GM23338 (cell line): ENCODE results near the gene DNAAF8. TPM values are rescaled to one million over a fixed set of nuclear protein-coding genes. Genes with fewer than 3 reads are reported as not detected.

Source experiments
- ATAC-seq: fragments of 200-7000 bp; cut with Tn5 transposase; 3 replicates; pipeline ENCODE4 v1.9.1; 2020
- DNase-seq: peaks from one replicate; pipeline ENCODE4 v3.0.0-alpha.2; 2015; ENCODE audit warnings: low spot score
- H2AFZ ChIP-seq: fragments of 200-600 bp; sonication (generic); 2 replicates; pipeline ENCODE4 v1.8.0; 2016; ENCODE audit warnings: antibody characterized with exemption, mild to moderate bottlenecking, moderate library complexity
- H3F3A ChIP-seq: fragments of 200-600 bp; sonication (generic); replicated peaks from 2 replicates; pipeline ENCODE4 v1.8.0; 2017; ENCODE audit warnings: antibody characterized with exemption, mixed run types, low read depth
- H3K27ac ChIP-seq: fragments of 200-600 bp; sonication (generic); 2 replicates; pipeline ENCODE4 v1.6.1; 2016; ENCODE audit warnings: low read depth
- H3K27me3 ChIP-seq: fragments of 200-600 bp; sonication (generic); 2 replicates; pipeline ENCODE4 v1.8.0; 2016; ENCODE audit warnings: mild to moderate bottlenecking, mixed run types, moderate library complexity; ENCODE audit not compliant: insufficient read depth
- H3K36me3 ChIP-seq: fragments of 200-600 bp; sonication (generic); 2 replicates; pipeline ENCODE4 v1.8.0; 2016; ENCODE audit warnings: mild to moderate bottlenecking; ENCODE audit not compliant: insufficient read depth
- H3K4me1 ChIP-seq: fragments of 200-600 bp; sonication (generic); 2 replicates; pipeline ENCODE4 v1.8.0; 2016; ENCODE audit warnings: mild to moderate bottlenecking, moderate library complexity; ENCODE audit not compliant: insufficient read depth
- H3K4me2 ChIP-seq: fragments of 200-600 bp; sonication (generic); 2 replicates; pipeline ENCODE4 v1.7.1; 2017; ENCODE audit warnings: mixed run types
- H3K4me3 ChIP-seq: fragments of 200-600 bp; sonication (generic); 2 replicates; pipeline ENCODE4 v1.6.1; 2016; ENCODE audit warnings: mixed run types
- H3K79me2 ChIP-seq: fragments of 200-600 bp; sonication (generic); replicated peaks from 2 replicates; pipeline ENCODE4 v1.8.0; 2017; ENCODE audit warnings: mild to moderate bottlenecking; ENCODE audit not compliant: insufficient read depth
- H3K9me2 ChIP-seq: fragments of 200-600 bp; sonication (generic); 2 replicates; pipeline ENCODE4 v1.8.0; 2017; ENCODE audit not compliant: insufficient read depth
- H4K20me1 ChIP-seq: fragments of 200-600 bp; sonication (generic); replicated peaks from 2 replicates; pipeline ENCODE4 v1.8.0; 2017; ENCODE audit warnings: mild to moderate bottlenecking; ENCODE audit not compliant: insufficient read depth
- H3K27ac Mint-ChIP-seq: 2 replicates; pipeline ENCODE4 v1.8.0; 2020; ENCODE audit warnings: inconsistent platforms, mild to moderate bottlenecking, moderate library complexity, mixed read lengths
- H3K27me3 Mint-ChIP-seq: 3 replicates; pipeline ENCODE4 v1.8.0; 2022; ENCODE audit warnings: low read depth, mild to moderate bottlenecking, moderate library complexity, mixed read lengths, inconsistent platforms; ENCODE audit not compliant: insufficient read depth, poor library complexity
- H3K36me3 Mint-ChIP-seq: 3 replicates; pipeline ENCODE4 v1.8.0; 2021; ENCODE audit warnings: low read depth, mild to moderate bottlenecking, inconsistent platforms, moderate library complexity, mixed read lengths
- H3K4me1 Mint-ChIP-seq: 3 replicates; pipeline ENCODE4 v1.8.0; 2020; ENCODE audit warnings: mild to moderate bottlenecking, inconsistent platforms, mixed read lengths
- H3K4me3 Mint-ChIP-seq: 3 replicates; pipeline ENCODE4 v1.8.0; 2021; ENCODE audit warnings: moderate library complexity, mild to moderate bottlenecking, inconsistent platforms, mixed read lengths
- H3K9me3 Mint-ChIP-seq: 3 replicates; pipeline ENCODE4 v1.8.0; 2020; ENCODE audit warnings: moderate library complexity, mild to moderate bottlenecking, inconsistent platforms, mixed read lengths
- CREB1 ChIP-seq: fragments of 250-450 bp; sonication (Bioruptor Pico); IDR thresholded peaks from 2 replicates; pipeline ENCODE4 v1.5.0; 2020; ENCODE audit warnings: low read depth, mild to moderate bottlenecking, moderate library complexity
- ETS1 ChIP-seq: IDR thresholded peaks from 2 replicates; pipeline ENCODE4 v1.6.1; 2016; ENCODE audit warnings: antibody characterized with exemption
- EZH2 ChIP-seq: fragments of 200-600 bp; sonication (generic); IDR thresholded peaks from one replicate; pipeline ENCODE4 v1.8.0; 2017; ENCODE audit warnings: antibody characterized with exemption, mild to moderate bottlenecking, low read depth; ENCODE audit not compliant: unreplicated experiment
- EZH2phosphoT487 ChIP-seq: fragments of 200-600 bp; sonication (generic); IDR thresholded peaks from one replicate; pipeline ENCODE4 v1.8.1; 2018; ENCODE audit warnings: antibody characterized with exemption; ENCODE audit not compliant: unreplicated experiment
- JUNB ChIP-seq: IDR thresholded peaks from one replicate; pipeline ENCODE4 v1.6.1; 2016; ENCODE audit warnings: antibody characterized with exemption; ENCODE audit not compliant: unreplicated experiment
- NANOG ChIP-seq: IDR thresholded peaks from 2 replicates; pipeline ENCODE4 v1.6.1; 2016; ENCODE audit warnings: antibody characterized with exemption, borderline replicate concordance
- POLR2AphosphoS5 ChIP-seq: IDR thresholded peaks from 2 replicates; pipeline ENCODE4 v1.6.1; 2016; ENCODE audit warnings: antibody characterized with exemption, low read depth
- REST ChIP-seq: IDR thresholded peaks from one replicate; pipeline ENCODE4 v1.6.1; 2018; ENCODE audit warnings: antibody characterized with exemption; ENCODE audit not compliant: unreplicated experiment
- STAT1 ChIP-seq: IDR thresholded peaks from one replicate; pipeline ENCODE4 v1.6.1; 2016; ENCODE audit warnings: antibody characterized with exemption; ENCODE audit not compliant: unreplicated experiment
- ZNF114 ChIP-seq: fragments of 250-450 bp; sonication (Bioruptor Pico); IDR thresholded peaks from 2 replicates; pipeline ENCODE4 v1.5.0; 2020; ENCODE audit warnings: mild to moderate bottlenecking, moderate library complexity
- ZNF331 ChIP-seq: fragments of 250-450 bp; sonication (Bioruptor Pico); IDR thresholded peaks from 2 replicates; pipeline ENCODE4 v1.5.0; 2020; ENCODE audit warnings: low read depth, mild to moderate bottlenecking, moderate library complexity
- ZNF462 ChIP-seq: fragments of 250-450 bp; sonication (Bioruptor Pico); IDR thresholded peaks from 2 replicates; pipeline ENCODE4 v1.5.0; 2020; ENCODE audit warnings: mild to moderate bottlenecking, moderate library complexity
- polyA plus RNA-seq: library from polyadenylated mRNA; unstranded; fragments of >200 nt; fragmentation: Nextera tagmentation; extraction: Ambion mirVana; gene quantifications from 2 replicates; pipeline ENCODE4 v1.2.1, GENCODE V29; 2016
- total RNA-seq: library from RNA; depleted of rRNA; stranded (reverse); fragments of >200 nt; shearing (Covaris generic); gene quantifications from 2 replicates; pipeline ENCODE4 v1.2.3, GENCODE V29; 2014
- TF ChIP-seq, protein P1 (sequence below), 2 experiments: fragments of 200-600 bp in 1 of 2; sonication (generic) in 1 of 2; conservative IDR thresholded peaks; 2 replicates each; pipeline versions ENCODE4 v1.5.1 to v1.6.1; 2016 to 2017; ENCODE audit warnings: antibody characterized with exemption in 2 of 2, low read depth in 2 of 2, mild to moderate bottlenecking in 2 of 2, moderate library complexity in 1 of 2

DNAAF8 gene
- total and polyA plus RNA-seq, 2 experiments from 2014 or later: 0.34 to 1.3 TPM

- Mint-ChIP-seq H3K36me3 (peaks cover 43% of the 10 kb centered on the region), H3K27me3 (peaks cover 3% of the 10 kb centered on the region), H3K9me3 (no peaks in the 10 kb centered on the region; the same call in 2 of the 3 replicates), H3K4me3 (no peak overlapping the region), H3K4me1 (no peaks in the 10 kb centered on the region), H3K27ac (no peak overlapping the region)
- Histone ChIP-seq H3F3A (0 out of 2 replicates have a peak, but pooled peaks cover 8% of the 10 kb centered on the region), H3K4me1 (no peaks in the 10 kb centered on the region), H4K20me1 (0 out of 2 replicates have a peak, but pooled peaks cover 3% of the 10 kb centered on the region), H3K79me2 (peaks cover 13% of the 10 kb centered on the region; the same call in 1 of the 2 replicates), H3K27me3 (no peaks in the 10 kb centered on the region), H3K4me2 (no peak overlapping the region), H2AFZ (no peak overlapping the region), H3K27ac (peak overlapping the region; percentile 69), H3K4me3 (no peak overlapping the region), H3K36me3 (peaks cover 17% of the 10 kb centered on the region), H3K9me2 (no peaks in the 10 kb centered on the region)
- ATAC-seq (no peak), DNase-seq (no peak)
- TF ChIP-seq ZNF462 (CRISPR knock-in tag) (no peak), REST (no peak), EZH2phosphoT487 (no peak), NANOG (no peak), ZNF331 (CRISPR knock-in tag) (no peak), ETS1 (no peak), EZH2 (no peak), CREB1 (CRISPR knock-in tag) (no peak), POLR2AphosphoS5 (no peak), ZNF114 (CRISPR knock-in tag) (no peak), JUNB (no peak), STAT1 (no peak)
- TF ChIP-seq, protein P1, sequence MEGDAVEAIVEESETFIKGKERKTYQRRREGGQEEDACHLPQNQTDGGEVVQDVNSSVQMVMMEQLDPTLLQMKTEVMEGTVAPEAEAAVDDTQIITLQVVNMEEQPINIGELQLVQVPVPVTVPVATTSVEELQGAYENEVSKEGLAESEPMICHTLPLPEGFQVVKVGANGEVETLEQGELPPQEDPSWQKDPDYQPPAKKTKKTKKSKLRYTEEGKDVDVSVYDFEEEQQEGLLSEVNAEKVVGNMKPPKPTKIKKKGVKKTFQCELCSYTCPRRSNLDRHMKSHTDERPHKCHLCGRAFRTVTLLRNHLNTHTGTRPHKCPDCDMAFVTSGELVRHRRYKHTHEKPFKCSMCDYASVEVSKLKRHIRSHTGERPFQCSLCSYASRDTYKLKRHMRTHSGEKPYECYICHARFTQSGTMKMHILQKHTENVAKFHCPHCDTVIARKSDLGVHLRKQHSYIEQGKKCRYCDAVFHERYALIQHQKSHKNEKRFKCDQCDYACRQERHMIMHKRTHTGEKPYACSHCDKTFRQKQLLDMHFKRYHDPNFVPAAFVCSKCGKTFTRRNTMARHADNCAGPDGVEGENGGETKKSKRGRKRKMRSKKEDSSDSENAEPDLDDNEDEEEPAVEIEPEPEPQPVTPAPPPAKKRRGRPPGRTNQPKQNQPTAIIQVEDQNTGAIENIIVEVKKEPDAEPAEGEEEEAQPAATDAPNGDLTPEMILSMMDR (conservative IDR thresholded peaks at IDR 0.05; ENCODE audit: low read depth in 2 of 2): no peak
These were observed 9.6 kb upstream of the DNAAF8 start for GRCh38 chr16:4724661-4725270.
